H1 (cell line): ENCODE measurements around the gene PDXP. TPM values are rescaled to one million over a fixed set of nuclear protein-coding genes. Genes with fewer than 3 reads are reported as not detected.

Experiments used
- CTCF ChIA-PET: fragments of 300-600 bp; sonication (Branson Sonifier 250); formaldehyde crosslinking; loops from one replicate; lab custom pipeline; 2021; ENCODE audit not compliant: partially characterized antibody; lab: Charles Lee
- POLR2A ChIA-PET: fragments of 300-600 bp; sonication (Branson Sonifier 250); formaldehyde crosslinking; loops from one replicate; lab custom pipeline; 2021; ENCODE audit warnings: inconsistent platforms; ENCODE audit not compliant: partially characterized antibody; lab: Charles Lee
- DNase-seq, 2 experiments: peaks; one replicate each; pipeline versions ENCODE4 v3.0.0 to v3.0.0-alpha.2; 2010 to 2022; ENCODE audit warnings: low spot score in 2 of 2, low read depth in 1 of 2, mixed read lengths in 1 of 2
- FAIRE-seq: peaks from 2 replicates; lab custom pipeline; 2011; peaks lifted over from hg19 to GRCh38; lab: Jason Lieb, UNC
- H2AFZ ChIP-seq: 2 replicates; pipeline ENCODE4 v1.8.1; 2012; ENCODE audit warnings: low read length, inconsistent platforms
- H2AK5ac ChIP-seq: 2 replicates; pipeline ENCODE4 v1.6.1; 2013; ENCODE audit warnings: low read depth, low read length
- H2BK120ac ChIP-seq: replicated peaks from 2 replicates; pipeline ENCODE3; 2013; ENCODE audit warnings: low read depth, low read length, inconsistent platforms
- H2BK12ac ChIP-seq: 2 replicates; pipeline ENCODE4 v1.6.1; 2013; ENCODE audit warnings: low read depth, low read length
- H2BK15ac ChIP-seq: 2 replicates; pipeline ENCODE4 v1.6.1; 2013; ENCODE audit warnings: low read length
- H2BK20ac ChIP-seq: 2 replicates; pipeline ENCODE4 v1.6.1; 2013; ENCODE audit warnings: low read length
- H2BK5ac ChIP-seq: 2 replicates; pipeline ENCODE4 v1.6.1; 2013; ENCODE audit warnings: low read depth, low read length
- H3K14ac ChIP-seq: 2 replicates; pipeline ENCODE4 v1.6.1; 2013; ENCODE audit warnings: inconsistent platforms; ENCODE audit not compliant: insufficient read length
- H3K18ac ChIP-seq: 2 replicates; pipeline ENCODE4 v1.6.1; 2013; ENCODE audit warnings: low read length; ENCODE audit errors: extremely low read depth
- H3K23ac ChIP-seq: 2 replicates; pipeline ENCODE4 v1.6.1; 2013; ENCODE audit warnings: inconsistent platforms; ENCODE audit not compliant: insufficient read length
- H3K23me2 ChIP-seq: 2 replicates; pipeline ENCODE4 v1.6.1; 2013; ENCODE audit warnings: low read depth, low read length
- H3K27ac ChIP-seq: 2 replicates; pipeline ENCODE4 v1.6.1; 2011; ENCODE audit warnings: low read depth, low read length, inconsistent platforms
- H3K27me3 ChIP-seq, 4 experiments: replicated peaks in 1 of 4; 1 replicate in 1 of 4; 2 replicates in 3 of 4; pipeline versions ENCODE4 v1.6.1 to v1.8.1; 2011 to 2013; ENCODE audit warnings: low read length in 3 of 4, mild to moderate bottlenecking in 3 of 4, inconsistent platforms in 2 of 4, mixed read lengths in 2 of 4, moderate library complexity in 1 of 4; ENCODE audit not compliant: control insufficient read depth in 3 of 4, insufficient read depth in 3 of 4; ENCODE audit errors: extremely low read depth in 1 of 4
- H3K36me3 ChIP-seq, 4 experiments: 2 replicates each; pipeline versions ENCODE4 v1.6.1 to v1.8.1; 2011 to 2013; ENCODE audit warnings: mild to moderate bottlenecking in 4 of 4, low read length in 3 of 4, moderate library complexity in 2 of 4, control low read depth in 1 of 4, inconsistent platforms in 1 of 4; ENCODE audit not compliant: insufficient read depth in 4 of 4, control insufficient read depth in 2 of 4
- H3K4ac ChIP-seq: replicated peaks from 2 replicates; pipeline ENCODE3; 2013; ENCODE audit warnings: low read length, low read depth, mixed read lengths, inconsistent platforms; ENCODE audit not compliant: insufficient read length
- H3K4me1 ChIP-seq, 4 experiments: replicated peaks in 1 of 4; 1 replicate in 1 of 4; 2 replicates in 3 of 4; pipeline versions ENCODE4 v1.6.1 to v1.8.1; 2011 to 2013; ENCODE audit warnings: low read length in 3 of 4, inconsistent platforms in 2 of 4, mixed read lengths in 1 of 4; ENCODE audit not compliant: insufficient read depth in 4 of 4, control insufficient read depth in 3 of 4
- H3K4me2 ChIP-seq, 2 experiments: 2 replicates each; pipeline versions ENCODE4 v1.6.1 to v1.8.1; 2011 to 2013; ENCODE audit warnings: low read depth in 2 of 2, low read length in 2 of 2, control low read depth in 1 of 2, inconsistent platforms in 1 of 2, mild to moderate bottlenecking in 1 of 2; ENCODE audit not compliant: insufficient read depth in 1 of 2
- H3K4me3 ChIP-seq, 4 experiments: fragments of 200-600, 300-600 bp in 1 of 4; sonication (generic), shearing (Covaris generic), sonication (Bioruptor Twin) in 1 of 4; 2 replicates each; pipeline versions ENCODE4 v1.5.1 to v1.8.1; 2011 to 2016; ENCODE audit warnings: low read length in 4 of 4, low read depth in 3 of 4, control low read depth in 2 of 4, inconsistent platforms in 2 of 4, mild to moderate bottlenecking in 2 of 4, mixed read lengths in 1 of 4, moderate library complexity in 1 of 4; ENCODE audit not compliant: insufficient read depth in 2 of 4; ENCODE audit errors: extremely low read depth in 1 of 4
- H3K56ac ChIP-seq: replicated peaks from 2 replicates; pipeline ENCODE3; 2013; ENCODE audit warnings: low read depth, mild to moderate bottlenecking, mixed read lengths, low read length, inconsistent platforms; ENCODE audit not compliant: insufficient read length
- H3K79me1 ChIP-seq: 2 replicates; pipeline ENCODE4 v1.6.1; 2013; ENCODE audit warnings: low read depth, low read length, control low read depth
- H3K79me2 ChIP-seq, 2 experiments: 2 replicates each; pipeline versions ENCODE4 v1.6.1 to v1.8.1; 2012 to 2013; ENCODE audit warnings: low read length in 2 of 2, mild to moderate bottlenecking in 2 of 2, inconsistent platforms in 1 of 2; ENCODE audit not compliant: insufficient read depth in 2 of 2, control insufficient read depth in 1 of 2
- H3K9ac ChIP-seq, 4 experiments: replicated peaks in 1 of 4; 1 replicate in 1 of 4; 2 replicates in 3 of 4; pipeline versions ENCODE4 v1.6.1 to v1.8.1; 2011 to 2013; ENCODE audit warnings: low read depth in 3 of 4, low read length in 3 of 4, control low read depth in 2 of 4, mild to moderate bottlenecking in 2 of 4, moderate library complexity in 2 of 4, inconsistent platforms in 1 of 4; ENCODE audit errors: extremely low read depth in 1 of 4
- H3K9me3 ChIP-seq, 2 experiments: 2 replicates each; pipeline versions ENCODE4 v1.6.1 to v1.8.1; 2012 to 2013; ENCODE audit warnings: mild to moderate bottlenecking in 2 of 2, moderate library complexity in 2 of 2, control low read depth in 1 of 2, inconsistent platforms in 1 of 2, low read depth in 1 of 2, low read length in 1 of 2, mixed read lengths in 1 of 2; ENCODE audit not compliant: insufficient read depth in 2 of 2
- H4K20me1 ChIP-seq, 2 experiments: replicated peaks in 1 of 2; 2 replicates each; pipeline versions ENCODE3 to v1.8.1; 2011 to 2013; ENCODE audit warnings: inconsistent platforms in 2 of 2, low read length in 2 of 2, mild to moderate bottlenecking in 1 of 2; ENCODE audit not compliant: insufficient read depth in 2 of 2, control insufficient read depth in 1 of 2
- H4K5ac ChIP-seq: 2 replicates; pipeline ENCODE4 v1.6.1; 2013; ENCODE audit warnings: low read length, low read depth, mixed read lengths, inconsistent platforms; ENCODE audit not compliant: insufficient read length
- H4K8ac ChIP-seq: 2 replicates; pipeline ENCODE4 v1.8.0; 2013; ENCODE audit warnings: mild to moderate bottlenecking, moderate library complexity, low read length, inconsistent platforms; ENCODE audit not compliant: insufficient read depth; ENCODE audit errors: extremely low read depth
- H4K91ac ChIP-seq: replicated peaks from 2 replicates; pipeline ENCODE3; 2013; ENCODE audit warnings: low read length, mixed read lengths, inconsistent platforms; ENCODE audit not compliant: insufficient read length
- CBX8 ChIP-seq: fragments of 300-800, 300-1000 bp; sonication (generic); IDR thresholded peaks from 2 replicates; pipeline ENCODE4 v1.7.1; 2016; ENCODE audit warnings: low read depth, low read length, borderline replicate concordance
- KDM1A ChIP-seq: fragments of 200-600, 300-600 bp; sonication (generic); IDR thresholded peaks from 2 replicates; pipeline ENCODE4 v1.7.1; 2016; ENCODE audit warnings: mild to moderate bottlenecking, low read length, borderline replicate concordance
- WGBS, 2 experiments: shearing (Covaris generic) in 1 of 2; methylation state at CpG; one replicate each; pipeline versions ENCODE4 v1.1.6 to v1.1.7; 2013 to 2015; ENCODE audit warnings: low lambda C conversion rate in 2 of 2, mixed read lengths in 2 of 2, inconsistent platforms in 1 of 2, low coverage in 1 of 2, missing lambda C conversion rate in 1 of 2; ENCODE audit not compliant: insufficient replicate concordance in 2 of 2, insufficient coverage in 1 of 2, insufficient read length in 1 of 2; ENCODE audit errors: extremely low coverage in 1 of 2, missing lambda C conversion rate in 1 of 2; 5-methylcytosine and 5-hydroxymethylcytosine counted together
- polyA plus RNA-seq, 7 experiments: library from polyadenylated mRNA; depleted of rRNA in 3 of 7; stranded (reverse) in 5 of 7; unstranded in 2 of 7; fragments of >200 nt in 5 of 7; fragments of 200-250 nt in 2 of 7; gene quantifications; 1 replicate in 5 of 7; 2 replicates in 1 of 7; 4 replicates in 1 of 7; pipeline versions ENCODE4 v1.2.1 to v1.2.3, GENCODE V29; 2011 to 2013; ENCODE audit warnings: missing spikeins in 2 of 7, mixed read lengths in 2 of 7
- total RNA-seq: library from RNA; stranded (reverse); fragmentation: NEBNext Ultra II Directional; extraction: Animal tissue kit (Norgen Biotek cat#: 25700); gene quantifications from 2 replicates; pipeline ENCODE4 v1.2.1, GENCODE V29; 2021

The PDXP gene
- total and polyA plus RNA-seq, 2 of the 8 experiments (the other 6 are each of a cell fraction or from before 2014, with no cell fraction given) = 36.6 to 67.7 TPM

DNA sequence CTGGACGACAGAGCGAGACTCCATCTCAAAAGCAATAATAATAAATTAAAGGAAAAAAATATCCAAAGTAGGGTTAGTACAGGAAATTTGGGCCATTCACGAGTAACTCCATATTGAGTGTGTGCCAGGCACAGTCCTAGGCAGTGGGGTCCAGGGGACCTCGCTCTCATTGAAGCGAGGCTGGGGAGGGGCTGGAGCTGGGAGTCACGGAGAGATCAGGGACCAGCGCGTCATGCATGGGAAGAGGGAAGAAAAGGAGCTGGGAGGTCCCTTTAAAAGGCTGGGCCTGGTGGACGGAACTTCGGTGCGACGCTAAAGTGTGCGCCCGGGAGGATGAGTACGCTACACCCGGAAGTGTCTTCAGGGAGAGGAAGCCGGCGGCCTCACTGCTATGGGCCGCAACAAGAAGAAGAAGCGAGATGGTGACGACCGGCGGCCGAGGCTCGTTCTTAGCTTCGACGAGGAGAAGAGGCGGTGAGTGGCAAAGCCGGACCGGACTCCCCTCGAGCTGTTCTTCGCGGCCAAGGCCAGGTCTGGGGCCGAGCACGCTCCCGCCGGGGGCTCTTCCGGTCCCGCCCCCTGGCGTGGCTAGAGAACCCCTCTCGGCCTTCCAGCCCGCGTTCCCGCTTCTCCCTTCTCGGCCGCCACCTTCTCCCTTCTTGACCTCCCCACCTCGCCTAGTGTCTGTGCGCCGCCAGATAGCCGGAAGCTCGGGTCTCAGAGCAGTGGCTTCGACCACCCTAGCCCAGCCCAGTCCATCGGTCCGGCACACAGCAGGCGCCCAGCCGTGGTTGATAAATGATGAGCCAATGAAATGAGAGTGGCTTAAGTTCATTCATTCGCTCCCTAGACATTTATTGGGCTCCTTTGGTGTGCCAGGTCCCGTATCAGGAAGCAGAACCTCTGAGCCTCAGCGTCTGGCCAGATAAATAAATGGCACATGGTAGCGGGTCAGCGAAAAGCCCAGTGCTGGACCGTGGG is 27.8 kb downstream of the PDXP start, which contains the start of gene NOL12:
NOL12 (plus strand) TSS at position 342 of the 981 bp plus-strand sequence; CDS start at position 392, 50 bp downstream.
- Histone ChIP-seq H2BK12ac (0 out of 2 replicates have a peak within 1 kb of the TSS, but pooled peaks have one; percentile 7), H3K56ac (peak within 1 kb of the TSS; percentile 79), H3K23ac (no peak within 1 kb of the TSS), H3K79me2 (peaks cover 0 to 7% of the 10 kb centered on the region in 2 experiments; a peak in 1 of 4 replicates), H3K9me3 (no peaks in the 10 kb centered on the region), H3K4ac (peak within 1 kb of the TSS; percentile 74), H2BK15ac (peak within 1 kb of the TSS; percentile 46; the same call in 1 of the 2 replicates), H3K36me3 (peaks cover 3 to 16% (median 13%) of the 10 kb centered on the region in 4 experiments; a peak in 7 of 8 replicates), H3K23me2 (peaks cover 4% of the 10 kb centered on the region), H3K79me1 (peaks cover 3% of the 10 kb centered on the region; the same call in 1 of the 2 replicates), H2AK5ac (no peak within 1 kb of the TSS), H3K14ac (peak within 1 kb of the TSS; percentile 37), H2BK120ac (peak within 1 kb of the TSS; percentile 38), H4K91ac (peak within 1 kb of the TSS; percentile 92), H2BK5ac (peak within 1 kb of the TSS; percentile 96), H3K4me2 (peak within 1 kb of the TSS; percentile 85 to 98), H3K9ac (peak within 1 kb of the TSS; percentile 65 to 85 (median 72)), H4K8ac (peak within 1 kb of the TSS; percentile 99), H2AFZ (peak within 1 kb of the TSS; percentile 94), H3K27me3 (no peaks in the 10 kb centered on the region), H4K20me1 (peaks cover 0 to 2% of the 10 kb centered on the region in 2 experiments), H2BK20ac (no peak within 1 kb of the TSS), H4K5ac (peak within 1 kb of the TSS; percentile 96), H3K4me1 (peaks cover 0 to 6% (median 2%) of the 10 kb centered on the region in 4 experiments; a peak in 4 of 7 replicates), H3K4me3 (peak within 1 kb of the TSS; percentile 62 to 97 (median 87)), H3K18ac (peak within 1 kb of the TSS; percentile 97), H3K27ac (peak within 1 kb of the TSS; percentile 88)
- ChIA-PET POLR2A (interaction anchor here (0.6 to 2.7 kb wide), 19 partner anchors 10 to 120 kb away, joined by 3 to 26 read pairs (median 3); partner anchors contain the start of genes GGA1, LGALS1, PDXP and TRIOBP), CTCF (interaction anchor here (0.9 to 16.3 kb wide), 9 partner anchors 10 to 193 kb away, joined by 3 to 261 read pairs (median 5); partner anchors contain the start of genes LGALS1, SH3BP1 and TRIOBP)
- 6% methylated on average over 57 of the region's 62 CpGs; no CpG with 5 or more reads in 1 of the 2 experiments for WGBS, 2 experiments
- FAIRE-seq (peak; percentile 60), DNase-seq (peak; percentile 69 to 91)
- no peak for TF ChIP-seq CBX8
- 0 out of 2 replicates have a peak, but pooled peaks have one; percentile 38 for TF ChIP-seq KDM1A
